ENCODE measurements around the gene DUT. TPM values are rescaled to one million over a fixed set of nuclear protein-coding genes. Genes with fewer than 3 reads are reported as not detected.

DUT gene
- total and polyA plus RNA-seq, 9 of the 15 experiments (the other 6 are each of a cell fraction or from before 2014, with no cell fraction given): 13.9 to 235 (median 94.9) TPM

DNA sequence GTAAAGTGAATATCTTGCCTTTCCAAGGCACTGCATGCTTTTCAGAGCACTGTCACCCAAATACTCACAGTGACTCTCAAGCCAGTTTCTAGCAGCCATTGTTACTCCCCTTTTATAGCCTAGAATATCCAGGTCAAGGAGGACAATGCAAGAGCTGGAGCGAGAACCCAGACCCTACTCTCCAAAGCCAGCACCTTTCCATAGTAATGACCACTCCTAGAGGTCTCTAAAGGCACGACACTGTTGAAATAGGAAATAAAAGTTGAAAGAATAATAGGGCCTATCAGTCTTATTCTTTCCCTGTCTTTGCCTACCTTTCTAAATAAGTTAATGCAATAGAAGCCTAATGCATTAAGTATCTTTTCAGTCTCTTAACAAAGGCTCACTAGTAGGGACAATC is 33.6 kb upstream of the DUT start:
- no peak for FAIRE-seq
- peak; percentile 25; the same call in 1 of the 3 replicates for ATAC-seq
- Histone ChIP-seq H3K36me3 (ENCODE audit: control insufficient read depth, insufficient read depth, low read length) (no peaks in the 10 kb centered on the region), H3K9me1 (ENCODE audit: control insufficient read depth, insufficient read depth, low read length) (no peaks in the 10 kb centered on the region), H3K4me2 (ENCODE audit: insufficient read depth, low read length) (no peak overlapping the region), H3K27ac (ENCODE audit: extremely low read depth, low read depth, low read length) (no peak overlapping the region), H2AFZ (ENCODE audit: low read depth, low read length) (no peak overlapping the region), H3K9me3 (replicated peaks; ENCODE audit: control insufficient read depth, insufficient read depth, low read depth, low read length) (no peaks in the 10 kb centered on the region), H3K4me3 (no peak overlapping the region), H4K20me1 (replicated peaks; ENCODE audit: control insufficient read depth, insufficient read depth, low read length) (no peaks in the 10 kb centered on the region), H3K9ac (ENCODE audit: insufficient read depth in 1 of 2, low read depth in 2 of 2, low read length in 2 of 2) (no peak overlapping the region), H3K27me3 (ENCODE audit: control insufficient read depth in 2 of 2, insufficient read depth in 2 of 2, low read length in 2 of 2) (peaks cover 2 to 4% of the 10 kb centered on the region in 2 experiments; a peak in 3 of 5 replicates), H3K79me2 (ENCODE audit: control insufficient read depth, insufficient read depth, low read length) (no peaks in the 10 kb centered on the region), H3K4me1 (replicated peaks in 1 of 2; ENCODE audit: control insufficient read depth in 2 of 2, insufficient read depth in 2 of 2, low read length in 2 of 2) (no peaks in the 10 kb centered on the region)
- intact Hi-C loops (cut with micrococcal nuclease) (no loop called here), in situ Hi-C loops (cut with MboI) (no loop called here)
- 0% methylated on average over 2 of the region's 2 CpGs for whole genome bisulfite sequencing (ENCODE audit: insufficient coverage, low coverage, missing lambda C conversion rate)
- CTCF ChIA-PET (ENCODE audit: low intra/inter-chr PET ratio): no interaction called here
- POLR2A ChIA-PET: no interaction called here
- no peak for TF ChIP-seq MCM2 (IDR thresholded peaks at IDR 0.05; ENCODE audit: low read depth)
- TF ChIP-seq POLR3A (IDR thresholded peaks at IDR 0.05; ENCODE audit: borderline replicate concordance, extremely low read depth, insufficient read depth, insufficient read length): no peak
- DNase-seq (ENCODE audit: extremely low read depth in 1 of 4, low spot score in 3 of 4): no peak
- BruUV-seq (replicated peaks): no TSS peak

GRCh38 chr15:48298914-48299313 is 32.3 kb upstream of the DUT start:
- ATAC-seq (no peak), DNase-seq (ENCODE audit: extremely low read depth in 1 of 4, low spot score in 3 of 4) (no peak), FAIRE-seq (no peak)
- H3K9ac ChIP-seq (ENCODE audit: insufficient read depth in 1 of 2, low read depth in 2 of 2, low read length in 2 of 2): no peak overlapping the region
- no peaks in the 10 kb centered on the region for H3K36me3 ChIP-seq (ENCODE audit: control insufficient read depth, insufficient read depth, low read length)
- no peaks in the 10 kb centered on the region for H3K9me3 ChIP-seq (replicated peaks; ENCODE audit: control insufficient read depth, insufficient read depth, low read depth, low read length)
- no peak overlapping the region for H3K4me3 ChIP-seq
- intact Hi-C loops (cut with micrococcal nuclease) (no loop called here), in situ Hi-C loops (cut with MboI) (no loop called here)
- POLR2A ChIA-PET: no interaction called here
- 0% methylated on average over 2 of the region's 2 CpGs for WGBS (ENCODE audit: insufficient coverage, low coverage, missing lambda C conversion rate)
- H3K4me1 ChIP-seq (replicated peaks in 1 of 2; ENCODE audit: control insufficient read depth in 2 of 2, insufficient read depth in 2 of 2, low read length in 2 of 2): no peaks in the 10 kb centered on the region
- H3K4me2 ChIP-seq (ENCODE audit: insufficient read depth, low read length): no peak overlapping the region
- H3K27me3 ChIP-seq (ENCODE audit: control insufficient read depth in 2 of 2, insufficient read depth in 2 of 2, low read length in 2 of 2): peaks cover 2 to 4% of the 10 kb centered on the region in 2 experiments; a peak in 3 of 5 replicates
- H3K27ac ChIP-seq (ENCODE audit: extremely low read depth, low read depth, low read length): no peak overlapping the region
- no peaks in the 10 kb centered on the region for H3K9me1 ChIP-seq (ENCODE audit: control insufficient read depth, insufficient read depth, low read length)
- CTCF ChIA-PET (ENCODE audit: low intra/inter-chr PET ratio): no interaction called here
- H4K20me1 ChIP-seq (replicated peaks; ENCODE audit: control insufficient read depth, insufficient read depth, low read length): no peaks in the 10 kb centered on the region
- no TSS peak for BruUV-seq (replicated peaks)
- no peak overlapping the region for H2AFZ ChIP-seq (ENCODE audit: low read depth, low read length)
- no peaks in the 10 kb centered on the region for H3K79me2 ChIP-seq (ENCODE audit: control insufficient read depth, insufficient read depth, low read length)
- TF ChIP-seq, protein P1, sequence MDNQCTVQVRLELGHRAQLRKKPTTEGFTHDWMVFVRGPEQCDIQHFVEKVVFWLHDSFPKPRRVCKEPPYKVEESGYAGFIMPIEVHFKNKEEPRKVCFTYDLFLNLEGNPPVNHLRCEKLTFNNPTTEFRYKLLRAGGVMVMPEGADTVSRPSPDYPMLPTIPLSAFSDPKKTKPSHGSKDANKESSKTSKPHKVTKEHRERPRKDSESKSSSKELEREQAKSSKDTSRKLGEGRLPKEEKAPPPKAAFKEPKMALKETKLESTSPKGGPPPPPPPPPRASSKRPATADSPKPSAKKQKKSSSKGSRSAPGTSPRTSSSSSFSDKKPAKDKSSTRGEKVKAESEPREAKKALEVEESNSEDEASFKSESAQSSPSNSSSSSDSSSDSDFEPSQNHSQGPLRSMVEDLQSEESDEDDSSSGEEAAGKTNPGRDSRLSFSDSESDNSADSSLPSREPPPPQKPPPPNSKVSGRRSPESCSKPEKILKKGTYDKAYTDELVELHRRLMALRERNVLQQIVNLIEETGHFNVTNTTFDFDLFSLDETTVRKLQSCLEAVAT (IDR thresholded peaks at IDR 0.05): no peak
- TF ChIP-seq, protein P2, sequence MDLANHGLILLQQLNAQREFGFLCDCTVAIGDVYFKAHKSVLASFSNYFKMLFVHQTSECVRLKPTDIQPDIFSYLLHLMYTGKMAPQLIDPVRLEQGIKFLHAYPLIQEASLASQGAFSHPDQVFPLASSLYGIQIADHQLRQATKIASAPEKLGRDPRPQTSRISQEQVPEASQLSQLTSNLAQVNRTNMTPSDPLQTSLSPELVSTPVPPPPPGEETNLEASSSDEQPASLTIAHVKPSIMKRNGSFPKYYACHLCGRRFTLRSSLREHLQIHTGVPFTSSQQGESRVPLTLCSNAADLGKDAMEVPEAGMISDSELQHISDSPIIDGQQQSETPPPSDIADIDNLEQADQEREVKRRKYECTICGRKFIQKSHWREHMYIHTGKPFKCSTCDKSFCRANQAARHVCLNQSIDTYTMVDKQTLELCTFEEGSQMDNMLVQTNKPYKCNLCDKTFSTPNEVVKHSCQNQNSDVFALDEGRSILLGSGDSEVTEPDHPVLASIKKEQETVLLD (IDR thresholded peaks at IDR 0.05): no peak
- TF ChIP-seq HSF4 (CRISPR knock-in tag; IDR thresholded peaks at IDR 0.05; ENCODE audit: borderline replicate concordance): no peak
- TF ChIP-seq NFYB (IDR thresholded peaks at IDR 0.05; ENCODE audit: extremely low read depth, insufficient read length): no peak
- TF ChIP-seq, protein P3, sequence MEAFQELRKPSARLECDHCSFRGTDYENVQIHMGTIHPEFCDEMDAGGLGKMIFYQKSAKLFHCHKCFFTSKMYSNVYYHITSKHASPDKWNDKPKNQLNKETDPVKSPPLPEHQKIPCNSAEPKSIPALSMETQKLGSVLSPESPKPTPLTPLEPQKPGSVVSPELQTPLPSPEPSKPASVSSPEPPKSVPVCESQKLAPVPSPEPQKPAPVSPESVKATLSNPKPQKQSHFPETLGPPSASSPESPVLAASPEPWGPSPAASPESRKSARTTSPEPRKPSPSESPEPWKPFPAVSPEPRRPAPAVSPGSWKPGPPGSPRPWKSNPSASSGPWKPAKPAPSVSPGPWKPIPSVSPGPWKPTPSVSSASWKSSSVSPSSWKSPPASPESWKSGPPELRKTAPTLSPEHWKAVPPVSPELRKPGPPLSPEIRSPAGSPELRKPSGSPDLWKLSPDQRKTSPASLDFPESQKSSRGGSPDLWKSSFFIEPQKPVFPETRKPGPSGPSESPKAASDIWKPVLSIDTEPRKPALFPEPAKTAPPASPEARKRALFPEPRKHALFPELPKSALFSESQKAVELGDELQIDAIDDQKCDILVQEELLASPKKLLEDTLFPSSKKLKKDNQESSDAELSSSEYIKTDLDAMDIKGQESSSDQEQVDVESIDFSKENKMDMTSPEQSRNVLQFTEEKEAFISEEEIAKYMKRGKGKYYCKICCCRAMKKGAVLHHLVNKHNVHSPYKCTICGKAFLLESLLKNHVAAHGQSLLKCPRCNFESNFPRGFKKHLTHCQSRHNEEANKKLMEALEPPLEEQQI (IDR thresholded peaks at IDR 0.05): no peak
- no peak for TF ChIP-seq BDP1 (IDR thresholded peaks at IDR 0.05; ENCODE audit: insufficient read depth, insufficient read length)
- TF ChIP-seq SRSF1 (IDR thresholded peaks at IDR 0.05; ENCODE audit: low read depth, low read length): no peak
- no peak for TF ChIP-seq NFIC (IDR thresholded peaks at IDR 0.05)

Measured in K562 (cell line).